ENCODE results near the gene PTPRN2. TPM values are rescaled to one million over a fixed set of nuclear protein-coding genes. Genes with fewer than 3 reads are reported as not detected.

Gene PTPRN2
- total and polyA plus RNA-seq, 2 of the 13 experiments (the other 11 are each of a cell fraction or from before 2014, with no cell fraction given): 2.5 to 24.2 TPM

DNA sequence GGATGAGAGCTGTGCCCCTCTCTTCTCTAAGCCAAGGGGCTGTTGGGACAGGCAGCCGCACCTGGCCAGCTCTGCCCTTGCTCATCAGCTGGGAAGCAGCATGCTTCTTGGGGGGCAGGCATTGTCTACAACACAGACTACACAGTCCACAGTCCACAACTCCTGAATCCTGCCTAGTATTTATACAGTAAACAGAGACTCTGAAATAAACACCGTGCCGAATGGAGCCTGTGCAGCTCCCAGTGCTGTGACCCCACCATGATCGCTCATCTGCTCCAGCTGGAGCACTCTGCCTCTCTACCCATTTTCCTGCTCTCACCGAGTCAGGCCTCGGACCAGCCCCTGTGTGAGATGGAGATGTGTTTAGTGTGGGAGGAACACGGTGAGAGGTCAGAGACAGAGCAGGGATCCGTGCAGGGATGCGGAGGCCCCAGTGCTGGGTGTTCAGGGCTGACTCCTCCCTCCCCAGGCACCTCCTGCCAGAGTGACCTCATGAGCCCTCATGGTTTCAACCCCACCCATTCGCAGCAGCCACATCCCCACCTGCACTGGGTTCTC, 642.8 kb downstream of the PTPRN2 start (continued):
- TF ChIP-seq ZNF710 (CRISPR knock-in tag; IDR thresholded peaks at IDR 0.05; ENCODE audit: borderline replicate concordance) (no peak), TCF7L2 (IDR thresholded peaks at IDR 0.05; ENCODE audit: low read depth, low read length) (no peak), CBX5 (CRISPR knock-in tag; IDR thresholded peaks at IDR 0.05; ENCODE audit: borderline replicate concordance) (peak; percentile 51; the same call in 1 of the 2 replicates), PITX1 (CRISPR knock-in tag; IDR thresholded peaks at IDR 0.05) (0 out of 2 replicates have a peak, but pooled peaks have one; percentile 21), ZNF746 (CRISPR knock-in tag; IDR thresholded peaks at IDR 0.05) (0 out of 2 replicates have a peak, but pooled peaks have one; percentile 27), HNRNPL (IDR thresholded peaks at IDR 0.05; ENCODE audit: low read depth, low read length) (no peak), ZNF263 (CRISPR knock-in tag; IDR thresholded peaks at IDR 0.05) (peak; percentile 96), ZNF33A (CRISPR knock-in tag; IDR thresholded peaks at IDR 0.05; ENCODE audit: borderline replicate concordance) (no peak), TMF1 (CRISPR knock-in tag; IDR thresholded peaks at IDR 0.05; ENCODE audit: low read depth) (no peak), ZNF777 (CRISPR knock-in tag; IDR thresholded peaks at IDR 0.05) (no peak), ZNF629 (CRISPR knock-in tag; conservative IDR thresholded peaks at IDR 0.05) (peak; percentile 93), NFYC (CRISPR knock-in tag; IDR thresholded peaks at IDR 0.05) (no peak), TRIM24 (CRISPR knock-in tag; IDR thresholded peaks at IDR 0.05) (no peak)
- TF ChIP-seq, protein P1, sequence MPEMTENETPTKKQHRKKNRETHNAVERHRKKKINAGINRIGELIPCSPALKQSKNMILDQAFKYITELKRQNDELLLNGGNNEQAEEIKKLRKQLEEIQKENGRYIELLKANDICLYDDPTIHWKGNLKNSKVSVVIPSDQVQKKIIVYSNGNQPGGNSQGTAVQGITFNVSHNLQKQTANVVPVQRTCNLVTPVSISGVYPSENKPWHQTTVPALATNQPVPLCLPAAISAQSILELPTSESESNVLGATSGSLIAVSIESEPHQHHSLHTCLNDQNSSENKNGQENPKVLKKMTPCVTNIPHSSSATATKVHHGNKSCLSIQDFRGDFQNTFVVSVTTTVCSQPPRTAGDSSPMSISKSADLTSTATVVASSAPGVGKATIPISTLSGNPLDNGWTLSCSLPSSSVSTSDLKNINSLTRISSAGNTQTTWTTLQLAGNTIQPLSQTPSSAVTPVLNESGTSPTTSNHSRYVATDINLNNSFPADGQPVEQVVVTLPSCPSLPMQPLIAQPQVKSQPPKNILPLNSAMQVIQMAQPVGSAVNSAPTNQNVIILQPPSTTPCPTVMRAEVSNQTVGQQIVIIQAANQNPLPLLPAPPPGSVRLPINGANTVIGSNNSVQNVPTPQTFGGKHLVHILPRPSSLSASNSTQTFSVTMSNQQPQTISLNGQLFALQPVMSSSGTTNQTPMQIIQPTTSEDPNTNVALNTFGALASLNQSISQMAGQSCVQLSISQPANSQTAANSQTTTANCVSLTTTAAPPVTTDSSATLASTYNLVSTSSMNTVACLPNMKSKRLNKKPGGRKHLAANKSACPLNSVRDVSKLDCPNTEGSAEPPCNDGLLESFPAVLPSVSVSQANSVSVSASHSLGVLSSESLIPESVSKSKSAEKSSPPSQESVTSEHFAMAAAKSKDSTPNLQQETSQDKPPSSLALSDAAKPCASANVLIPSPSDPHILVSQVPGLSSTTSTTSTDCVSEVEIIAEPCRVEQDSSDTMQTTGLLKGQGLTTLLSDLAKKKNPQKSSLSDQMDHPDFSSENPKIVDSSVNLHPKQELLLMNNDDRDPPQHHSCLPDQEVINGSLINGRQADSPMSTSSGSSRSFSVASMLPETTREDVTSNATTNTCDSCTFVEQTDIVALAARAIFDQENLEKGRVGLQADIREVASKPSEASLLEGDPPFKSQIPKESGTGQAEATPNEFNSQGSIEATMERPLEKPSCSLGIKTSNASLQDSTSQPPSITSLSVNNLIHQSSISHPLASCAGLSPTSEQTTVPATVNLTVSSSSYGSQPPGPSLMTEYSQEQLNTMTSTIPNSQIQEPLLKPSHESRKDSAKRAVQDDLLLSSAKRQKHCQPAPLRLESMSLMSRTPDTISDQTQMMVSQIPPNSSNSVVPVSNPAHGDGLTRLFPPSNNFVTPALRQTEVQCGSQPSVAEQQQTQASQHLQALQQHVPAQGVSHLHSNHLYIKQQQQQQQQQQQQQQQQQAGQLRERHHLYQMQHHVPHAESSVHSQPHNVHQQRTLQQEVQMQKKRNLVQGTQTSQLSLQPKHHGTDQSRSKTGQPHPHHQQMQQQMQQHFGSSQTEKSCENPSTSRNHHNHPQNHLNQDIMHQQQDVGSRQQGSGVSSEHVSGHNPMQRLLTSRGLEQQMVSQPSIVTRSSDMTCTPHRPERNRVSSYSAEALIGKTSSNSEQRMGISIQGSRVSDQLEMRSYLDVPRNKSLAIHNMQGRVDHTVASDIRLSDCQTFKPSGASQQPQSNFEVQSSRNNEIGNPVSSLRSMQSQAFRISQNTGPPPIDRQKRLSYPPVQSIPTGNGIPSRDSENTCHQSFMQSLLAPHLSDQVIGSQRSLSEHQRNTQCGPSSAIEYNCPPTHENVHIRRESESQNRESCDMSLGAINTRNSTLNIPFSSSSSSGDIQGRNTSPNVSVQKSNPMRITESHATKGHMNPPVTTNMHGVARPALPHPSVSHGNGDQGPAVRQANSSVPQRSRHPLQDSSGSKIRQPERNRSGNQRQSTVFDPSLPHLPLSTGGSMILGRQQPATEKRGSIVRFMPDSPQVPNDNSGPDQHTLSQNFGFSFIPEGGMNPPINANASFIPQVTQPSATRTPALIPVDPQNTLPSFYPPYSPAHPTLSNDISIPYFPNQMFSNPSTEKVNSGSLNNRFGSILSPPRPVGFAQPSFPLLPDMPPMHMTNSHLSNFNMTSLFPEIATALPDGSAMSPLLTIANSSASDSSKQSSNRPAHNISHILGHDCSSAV (CRISPR knock-in tag; IDR thresholded peaks at IDR 0.05; ENCODE audit: borderline replicate concordance): no peak
- TF ChIP-seq, protein P2, sequence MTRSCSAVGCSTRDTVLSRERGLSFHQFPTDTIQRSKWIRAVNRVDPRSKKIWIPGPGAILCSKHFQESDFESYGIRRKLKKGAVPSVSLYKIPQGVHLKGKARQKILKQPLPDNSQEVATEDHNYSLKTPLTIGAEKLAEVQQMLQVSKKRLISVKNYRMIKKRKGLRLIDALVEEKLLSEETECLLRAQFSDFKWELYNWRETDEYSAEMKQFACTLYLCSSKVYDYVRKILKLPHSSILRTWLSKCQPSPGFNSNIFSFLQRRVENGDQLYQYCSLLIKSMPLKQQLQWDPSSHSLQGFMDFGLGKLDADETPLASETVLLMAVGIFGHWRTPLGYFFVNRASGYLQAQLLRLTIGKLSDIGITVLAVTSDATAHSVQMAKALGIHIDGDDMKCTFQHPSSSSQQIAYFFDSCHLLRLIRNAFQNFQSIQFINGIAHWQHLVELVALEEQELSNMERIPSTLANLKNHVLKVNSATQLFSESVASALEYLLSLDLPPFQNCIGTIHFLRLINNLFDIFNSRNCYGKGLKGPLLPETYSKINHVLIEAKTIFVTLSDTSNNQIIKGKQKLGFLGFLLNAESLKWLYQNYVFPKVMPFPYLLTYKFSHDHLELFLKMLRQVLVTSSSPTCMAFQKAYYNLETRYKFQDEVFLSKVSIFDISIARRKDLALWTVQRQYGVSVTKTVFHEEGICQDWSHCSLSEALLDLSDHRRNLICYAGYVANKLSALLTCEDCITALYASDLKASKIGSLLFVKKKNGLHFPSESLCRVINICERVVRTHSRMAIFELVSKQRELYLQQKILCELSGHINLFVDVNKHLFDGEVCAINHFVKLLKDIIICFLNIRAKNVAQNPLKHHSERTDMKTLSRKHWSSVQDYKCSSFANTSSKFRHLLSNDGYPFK (CRISPR knock-in tag; IDR thresholded peaks at IDR 0.05; ENCODE audit: borderline replicate concordance): no peak; the same call in 1 of the 2 replicates
- TF ChIP-seq, protein P3, sequence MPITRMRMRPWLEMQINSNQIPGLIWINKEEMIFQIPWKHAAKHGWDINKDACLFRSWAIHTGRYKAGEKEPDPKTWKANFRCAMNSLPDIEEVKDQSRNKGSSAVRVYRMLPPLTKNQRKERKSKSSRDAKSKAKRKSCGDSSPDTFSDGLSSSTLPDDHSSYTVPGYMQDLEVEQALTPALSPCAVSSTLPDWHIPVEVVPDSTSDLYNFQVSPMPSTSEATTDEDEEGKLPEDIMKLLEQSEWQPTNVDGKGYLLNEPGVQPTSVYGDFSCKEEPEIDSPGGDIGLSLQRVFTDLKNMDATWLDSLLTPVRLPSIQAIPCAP (CRISPR knock-in tag; IDR thresholded peaks at IDR 0.05; ENCODE audit: low read depth): no peak
